Ishikawa (cell line): ENCODE data around the gene CCNB3.

ENCODE experiments used
- CEBPB ChIP-seq: IDR thresholded peaks from 2 replicates; pipeline ENCODE4 v1.6.1; 2012
- CREB1 ChIP-seq: IDR thresholded peaks from 2 replicates; pipeline ENCODE4 v1.6.1; 2012; ENCODE audit warnings: low read depth
- EGR1 ChIP-seq: IDR thresholded peaks from 2 replicates; pipeline ENCODE4 v1.6.1; 2012
- EP300 ChIP-seq: IDR thresholded peaks from 2 replicates; pipeline ENCODE4 v1.6.1; 2012; ENCODE audit warnings: borderline replicate concordance
- FOXM1 ChIP-seq: IDR thresholded peaks from 2 replicates; pipeline ENCODE4 v1.6.1; 2012; ENCODE audit warnings: low read depth, borderline replicate concordance
- NFIC ChIP-seq: IDR thresholded peaks from 2 replicates; pipeline ENCODE4 v1.6.1; 2012
- RAD21 ChIP-seq: IDR thresholded peaks from 2 replicates; pipeline ENCODE4 v1.6.1; 2012; ENCODE audit warnings: low read depth
- TAF1 ChIP-seq: IDR thresholded peaks from 2 replicates; pipeline ENCODE4 v1.6.1; 2012; ENCODE audit warnings: low read depth, mild to moderate bottlenecking
- TCF12 ChIP-seq: IDR thresholded peaks from 2 replicates; pipeline ENCODE4 v1.6.1; 2012; ENCODE audit warnings: low read depth
- TEAD4 ChIP-seq: IDR thresholded peaks from 2 replicates; pipeline ENCODE4 v1.6.1; 2012
- YY1 ChIP-seq: IDR thresholded peaks from 2 replicates; pipeline ENCODE4 v1.6.1; 2012; ENCODE audit warnings: low read depth
- ZBTB7A ChIP-seq: IDR thresholded peaks from 2 replicates; pipeline ENCODE4 v1.6.1; 2012; ENCODE audit warnings: low read depth
- TF ChIP-seq, protein P1 (sequence below): IDR thresholded peaks from 2 replicates; pipeline ENCODE4 v1.6.1; 2012
- TF ChIP-seq, protein P2 (sequence below): IDR thresholded peaks from 2 replicates; pipeline ENCODE4 v1.6.1; 2012
- TF ChIP-seq, protein P3 (sequence below): IDR thresholded peaks from 2 replicates; pipeline ENCODE4 v1.6.1; 2012; ENCODE audit warnings: low read depth, mild to moderate bottlenecking

The CCNB3 gene

DNA sequence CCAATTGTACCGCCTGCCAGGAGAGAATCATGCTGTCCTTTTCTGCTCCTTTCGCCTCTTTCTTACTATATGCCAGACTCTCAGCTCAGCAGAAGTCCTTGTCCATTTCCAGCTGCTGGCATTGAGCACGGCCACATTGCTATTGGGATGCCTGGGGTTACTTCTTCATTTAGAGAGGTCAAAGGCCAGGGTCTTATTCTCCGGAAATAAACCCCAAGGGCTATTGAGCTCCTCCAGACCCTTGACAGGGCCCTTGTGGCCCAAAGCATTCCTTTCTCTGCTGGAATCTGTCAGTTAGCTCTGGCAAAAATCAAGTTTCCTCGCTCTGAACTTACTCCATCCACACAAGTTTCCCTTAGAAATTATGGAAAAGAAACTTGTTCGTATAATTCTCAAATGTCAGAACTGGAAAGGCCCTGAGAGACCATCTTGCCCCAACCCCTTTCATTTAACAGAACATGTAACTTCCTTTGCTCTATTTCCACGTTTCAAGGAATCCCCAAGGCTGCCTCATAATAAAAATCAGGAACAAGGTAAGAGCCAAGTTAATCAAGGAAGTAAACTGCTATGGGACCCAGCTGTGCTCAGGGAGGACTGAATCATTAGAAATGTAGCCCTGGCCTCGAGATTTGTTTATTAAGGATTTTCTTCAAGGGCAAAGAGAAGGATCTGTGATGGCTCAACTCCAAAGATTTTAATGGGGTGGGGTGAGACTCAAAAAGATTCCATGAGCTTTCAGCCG lies 15.5 kb upstream of the CCNB3 start:
- TF ChIP-seq TEAD4 = no peak
- no peak for TF ChIP-seq TAF1
- TF ChIP-seq FOXM1 = no peak
- TF ChIP-seq ZBTB7A = no peak
- no peak for TF ChIP-seq TCF12
- TF ChIP-seq, protein P1, sequence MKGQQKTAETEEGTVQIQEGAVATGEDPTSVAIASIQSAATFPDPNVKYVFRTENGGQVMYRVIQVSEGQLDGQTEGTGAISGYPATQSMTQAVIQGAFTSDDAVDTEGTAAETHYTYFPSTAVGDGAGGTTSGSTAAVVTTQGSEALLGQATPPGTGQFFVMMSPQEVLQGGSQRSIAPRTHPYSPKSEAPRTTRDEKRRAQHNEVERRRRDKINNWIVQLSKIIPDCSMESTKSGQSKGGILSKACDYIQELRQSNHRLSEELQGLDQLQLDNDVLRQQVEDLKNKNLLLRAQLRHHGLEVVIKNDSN = no peak
- TF ChIP-seq RAD21 = no peak
- TF ChIP-seq EGR1 = no peak
- TF ChIP-seq CEBPB = no peak
- TF ChIP-seq CREB1 = no peak
- TF ChIP-seq, protein P2, sequence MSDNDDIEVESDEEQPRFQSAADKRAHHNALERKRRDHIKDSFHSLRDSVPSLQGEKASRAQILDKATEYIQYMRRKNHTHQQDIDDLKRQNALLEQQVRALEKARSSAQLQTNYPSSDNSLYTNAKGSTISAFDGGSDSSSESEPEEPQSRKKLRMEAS = no peak
- TF ChIP-seq EP300 = no peak
- TF ChIP-seq YY1 = no peak
- TF ChIP-seq, protein P3, sequence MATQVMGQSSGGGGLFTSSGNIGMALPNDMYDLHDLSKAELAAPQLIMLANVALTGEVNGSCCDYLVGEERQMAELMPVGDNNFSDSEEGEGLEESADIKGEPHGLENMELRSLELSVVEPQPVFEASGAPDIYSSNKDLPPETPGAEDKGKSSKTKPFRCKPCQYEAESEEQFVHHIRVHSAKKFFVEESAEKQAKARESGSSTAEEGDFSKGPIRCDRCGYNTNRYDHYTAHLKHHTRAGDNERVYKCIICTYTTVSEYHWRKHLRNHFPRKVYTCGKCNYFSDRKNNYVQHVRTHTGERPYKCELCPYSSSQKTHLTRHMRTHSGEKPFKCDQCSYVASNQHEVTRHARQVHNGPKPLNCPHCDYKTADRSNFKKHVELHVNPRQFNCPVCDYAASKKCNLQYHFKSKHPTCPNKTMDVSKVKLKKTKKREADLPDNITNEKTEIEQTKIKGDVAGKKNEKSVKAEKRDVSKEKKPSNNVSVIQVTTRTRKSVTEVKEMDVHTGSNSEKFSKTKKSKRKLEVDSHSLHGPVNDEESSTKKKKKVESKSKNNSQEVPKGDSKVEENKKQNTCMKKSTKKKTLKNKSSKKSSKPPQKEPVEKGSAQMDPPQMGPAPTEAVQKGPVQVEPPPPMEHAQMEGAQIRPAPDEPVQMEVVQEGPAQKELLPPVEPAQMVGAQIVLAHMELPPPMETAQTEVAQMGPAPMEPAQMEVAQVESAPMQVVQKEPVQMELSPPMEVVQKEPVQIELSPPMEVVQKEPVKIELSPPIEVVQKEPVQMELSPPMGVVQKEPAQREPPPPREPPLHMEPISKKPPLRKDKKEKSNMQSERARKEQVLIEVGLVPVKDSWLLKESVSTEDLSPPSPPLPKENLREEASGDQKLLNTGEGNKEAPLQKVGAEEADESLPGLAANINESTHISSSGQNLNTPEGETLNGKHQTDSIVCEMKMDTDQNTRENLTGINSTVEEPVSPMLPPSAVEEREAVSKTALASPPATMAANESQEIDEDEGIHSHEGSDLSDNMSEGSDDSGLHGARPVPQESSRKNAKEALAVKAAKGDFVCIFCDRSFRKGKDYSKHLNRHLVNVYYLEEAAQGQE = no peak
- TF ChIP-seq NFIC = no peak

DNA sequence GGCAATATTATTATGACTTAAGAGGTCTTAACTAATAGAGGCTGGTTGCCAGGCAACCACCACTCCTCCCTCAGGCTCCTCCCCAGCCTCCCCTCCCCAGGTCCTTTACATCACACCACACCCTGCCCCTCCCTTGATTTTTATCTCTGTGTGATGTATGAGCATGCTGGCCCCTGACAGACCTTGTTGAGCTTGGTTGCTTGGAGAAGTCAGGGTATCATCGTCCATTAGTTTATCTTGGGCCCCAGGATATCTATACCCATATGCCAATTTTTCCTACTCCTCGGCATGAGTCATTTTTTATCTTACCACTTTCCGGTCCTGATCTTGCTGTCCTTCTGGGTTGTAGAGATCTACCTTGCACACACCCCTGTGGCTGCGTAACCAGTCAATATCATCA lies 6.2 kb upstream of the CCNB3 start:
- TF ChIP-seq EP300 = no peak
- TF ChIP-seq, protein P1 = no peak
- no peak for TF ChIP-seq TEAD4
- no peak for TF ChIP-seq FOXM1

DNA sequence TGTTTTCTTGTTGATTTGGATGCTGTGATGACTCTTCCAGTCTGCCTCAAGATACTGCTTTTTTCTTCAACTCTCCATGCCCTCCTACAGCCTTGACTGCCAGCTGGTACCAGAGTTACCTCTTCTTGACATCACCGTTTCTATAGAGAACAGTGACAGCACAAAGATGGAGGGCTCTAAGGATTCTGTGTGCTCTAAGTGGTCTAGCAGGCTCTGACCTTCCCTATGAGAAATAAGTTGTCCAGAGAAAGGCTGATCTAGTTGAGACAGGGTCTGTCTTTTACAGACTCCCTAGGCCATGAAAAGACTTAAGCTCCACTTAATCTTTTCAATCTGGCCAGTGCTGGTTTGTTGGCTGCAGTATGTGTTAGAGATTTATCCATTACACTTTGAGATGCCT lies 3.7 kb upstream of the CCNB3 start, which contains the start of gene AKAP4:
Gene AKAP4, minus strand, starts transcription at position 101 of the 400 bp plus-strand sequence. CDS start 118 bp downstream, outside the sequence.
- TF ChIP-seq EP300 = no peak
- TF ChIP-seq CEBPB = no peak
- TF ChIP-seq TCF12 = no peak
- TF ChIP-seq TEAD4 = no peak
- TF ChIP-seq RAD21 = no peak
- no peak for TF ChIP-seq EGR1
- TF ChIP-seq, protein P3 = no peak
- TF ChIP-seq NFIC = no peak
- TF ChIP-seq TAF1 = no peak
- TF ChIP-seq ZBTB7A = no peak
- TF ChIP-seq CREB1 = no peak
- TF ChIP-seq YY1 = no peak
- TF ChIP-seq, protein P2 = no peak
- no peak for TF ChIP-seq FOXM1
- TF ChIP-seq, protein P1 = no peak

DNA sequence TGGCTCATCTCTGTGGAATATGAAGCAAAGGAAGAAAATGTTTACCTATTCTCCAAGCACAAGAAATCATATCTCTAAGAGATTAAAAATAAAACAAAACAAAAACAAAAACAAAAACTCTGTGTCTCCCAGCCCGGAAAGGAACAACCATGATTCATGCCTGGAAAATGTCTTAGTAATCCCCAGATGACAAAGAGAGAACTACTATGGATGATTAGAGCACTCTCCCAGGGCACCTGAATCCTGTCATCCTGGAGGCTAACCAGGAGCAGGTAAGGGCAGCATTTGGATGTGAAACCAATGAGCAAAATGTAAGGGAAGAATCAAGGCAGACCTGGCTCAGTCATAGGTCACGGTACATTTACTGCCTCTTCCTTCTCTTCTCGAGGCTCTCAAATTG lies 2.0 kb upstream of the CCNB3 start:
- TF ChIP-seq, protein P3 = no peak
- TF ChIP-seq EP300 = no peak
